NK-92 (cell line): ENCODE data around the gene MPO.

Source experiments
- DNase-seq: peaks from one replicate; lab custom pipeline; 2025; ENCODE audit not compliant: unreplicated experiment; lab: John Stamatoyannopoulos, UW

The MPO gene, protein sequence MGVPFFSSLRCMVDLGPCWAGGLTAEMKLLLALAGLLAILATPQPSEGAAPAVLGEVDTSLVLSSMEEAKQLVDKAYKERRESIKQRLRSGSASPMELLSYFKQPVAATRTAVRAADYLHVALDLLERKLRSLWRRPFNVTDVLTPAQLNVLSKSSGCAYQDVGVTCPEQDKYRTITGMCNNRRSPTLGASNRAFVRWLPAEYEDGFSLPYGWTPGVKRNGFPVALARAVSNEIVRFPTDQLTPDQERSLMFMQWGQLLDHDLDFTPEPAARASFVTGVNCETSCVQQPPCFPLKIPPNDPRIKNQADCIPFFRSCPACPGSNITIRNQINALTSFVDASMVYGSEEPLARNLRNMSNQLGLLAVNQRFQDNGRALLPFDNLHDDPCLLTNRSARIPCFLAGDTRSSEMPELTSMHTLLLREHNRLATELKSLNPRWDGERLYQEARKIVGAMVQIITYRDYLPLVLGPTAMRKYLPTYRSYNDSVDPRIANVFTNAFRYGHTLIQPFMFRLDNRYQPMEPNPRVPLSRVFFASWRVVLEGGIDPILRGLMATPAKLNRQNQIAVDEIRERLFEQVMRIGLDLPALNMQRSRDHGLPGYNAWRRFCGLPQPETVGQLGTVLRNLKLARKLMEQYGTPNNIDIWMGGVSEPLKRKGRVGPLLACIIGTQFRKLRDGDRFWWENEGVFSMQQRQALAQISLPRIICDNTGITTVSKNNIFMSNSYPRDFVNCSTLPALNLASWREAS

GRCh38 chr17:58280480-58281217 lies at the start of gene MPO:
MPO (minus strand) TSS chr17:58280935; CDS start chr17:58280758, 177 bp downstream.
- no peak for DNase-seq

DNA sequence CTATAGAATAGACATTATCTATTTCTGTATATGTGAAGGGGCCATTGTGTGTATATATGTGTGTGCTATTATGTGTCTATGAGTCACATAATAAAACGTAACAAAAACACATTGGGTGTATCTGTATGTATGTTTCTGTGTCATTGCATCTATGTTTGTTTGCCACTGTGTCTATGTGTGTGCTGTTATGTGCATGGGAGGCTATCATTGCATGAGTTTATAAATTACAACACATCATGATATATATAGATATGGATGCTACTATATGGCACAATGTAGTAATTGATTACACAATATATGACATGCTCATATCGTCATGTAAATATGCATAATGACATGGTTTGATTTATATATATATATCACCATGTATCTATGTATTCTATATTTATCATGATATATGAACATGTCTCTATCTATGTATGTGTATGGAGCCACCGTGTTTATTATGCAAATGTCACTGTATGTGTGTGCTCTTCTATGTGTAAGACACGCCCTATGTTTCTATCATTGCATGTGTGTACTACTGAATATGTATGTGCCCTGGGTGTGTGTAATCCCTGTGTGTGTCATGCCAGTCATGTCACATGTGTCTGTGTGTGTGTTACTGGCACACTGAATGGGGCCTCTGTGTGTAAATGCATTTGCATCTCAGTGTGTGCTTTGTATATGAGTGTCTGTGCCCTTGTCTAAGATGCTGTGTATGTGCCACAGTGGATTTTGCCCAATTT lies 49.2 kb upstream of the MPO start:
- no peak for DNase-seq

GRCh38 chr17:58329035-58329809 lies 48.5 kb upstream of the MPO start:
- no peak for DNase-seq

GRCh38 chr17:58328195-58329034 lies 47.7 kb upstream of the MPO start, which contains the start of gene TSPOAP1:
TSPOAP1 (minus strand) TSS chr17:58328795; CDS start chr17:58327920, 875 bp downstream.
- DNase-seq = no peak

- DNase-seq = no peak
Measured at GRCh38 chr17:58327363-58328194, 46.8 kb upstream of the MPO start.

GRCh38 chr17:58326609-58327362 lies 46.1 kb upstream of the MPO start:
- DNase-seq = no peak

DNA sequence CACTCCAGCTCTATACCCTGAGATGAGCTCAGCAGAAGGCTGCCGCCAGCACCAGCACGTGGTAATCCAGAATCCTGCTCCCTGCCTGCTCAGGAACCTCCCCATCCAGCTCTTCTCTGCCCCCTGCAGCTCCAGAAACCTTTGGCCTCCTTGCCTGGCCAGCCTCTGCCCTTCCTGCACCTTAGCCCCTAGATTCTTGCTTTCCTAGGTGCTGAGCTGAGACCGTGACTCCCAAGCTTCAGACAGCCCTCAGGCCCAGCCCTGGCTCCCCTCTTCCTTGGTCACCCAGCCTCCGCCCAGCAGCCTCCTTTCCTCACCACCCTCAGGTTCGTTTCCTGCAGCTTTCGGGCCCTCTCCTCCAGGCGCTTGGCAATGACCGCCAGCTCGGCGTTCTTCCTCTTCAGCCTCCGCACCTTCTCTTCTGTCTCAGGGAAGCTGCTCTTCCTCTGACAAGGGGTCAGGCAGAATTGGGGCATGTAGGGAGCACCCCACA lies 45.3 kb upstream of the MPO start:
- DNase-seq = no peak

DNA sequence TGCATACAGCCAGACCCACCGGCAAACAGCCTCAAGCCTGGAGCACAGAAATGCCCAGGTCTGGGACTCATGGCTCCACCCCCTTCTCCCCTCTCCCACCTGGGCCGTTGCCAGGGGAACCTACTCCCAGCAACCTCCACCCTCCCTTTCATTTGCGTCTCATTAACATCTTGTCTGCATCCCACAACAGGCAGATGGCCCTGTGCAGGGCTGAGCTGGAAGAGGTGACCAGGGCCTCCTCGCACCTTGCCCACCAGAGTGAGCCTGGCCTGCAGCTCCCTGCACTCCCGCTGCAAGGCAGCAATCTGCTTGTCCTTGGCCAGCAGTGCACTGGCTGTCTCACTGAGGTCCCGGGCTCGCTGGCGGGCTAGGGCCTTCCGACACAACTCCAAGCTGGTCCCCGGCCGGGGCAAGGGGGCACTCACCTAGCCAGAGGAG lies 44.6 kb upstream of the MPO start:
- no peak for DNase-seq

GRCh38 chr17:58324409-58325288 lies 43.9 kb upstream of the MPO start:
- no peak for DNase-seq

GRCh38 chr17:58324056-58324408 lies 43.3 kb upstream of the MPO start:
- DNase-seq = no peak

GRCh38 chr17:58323366-58324055 lies 42.8 kb upstream of the MPO start:
- DNase-seq = no peak

- DNase-seq = no peak
Measured at GRCh38 chr17:58322581-58323185, 41.9 kb upstream of the MPO start.

DNA sequence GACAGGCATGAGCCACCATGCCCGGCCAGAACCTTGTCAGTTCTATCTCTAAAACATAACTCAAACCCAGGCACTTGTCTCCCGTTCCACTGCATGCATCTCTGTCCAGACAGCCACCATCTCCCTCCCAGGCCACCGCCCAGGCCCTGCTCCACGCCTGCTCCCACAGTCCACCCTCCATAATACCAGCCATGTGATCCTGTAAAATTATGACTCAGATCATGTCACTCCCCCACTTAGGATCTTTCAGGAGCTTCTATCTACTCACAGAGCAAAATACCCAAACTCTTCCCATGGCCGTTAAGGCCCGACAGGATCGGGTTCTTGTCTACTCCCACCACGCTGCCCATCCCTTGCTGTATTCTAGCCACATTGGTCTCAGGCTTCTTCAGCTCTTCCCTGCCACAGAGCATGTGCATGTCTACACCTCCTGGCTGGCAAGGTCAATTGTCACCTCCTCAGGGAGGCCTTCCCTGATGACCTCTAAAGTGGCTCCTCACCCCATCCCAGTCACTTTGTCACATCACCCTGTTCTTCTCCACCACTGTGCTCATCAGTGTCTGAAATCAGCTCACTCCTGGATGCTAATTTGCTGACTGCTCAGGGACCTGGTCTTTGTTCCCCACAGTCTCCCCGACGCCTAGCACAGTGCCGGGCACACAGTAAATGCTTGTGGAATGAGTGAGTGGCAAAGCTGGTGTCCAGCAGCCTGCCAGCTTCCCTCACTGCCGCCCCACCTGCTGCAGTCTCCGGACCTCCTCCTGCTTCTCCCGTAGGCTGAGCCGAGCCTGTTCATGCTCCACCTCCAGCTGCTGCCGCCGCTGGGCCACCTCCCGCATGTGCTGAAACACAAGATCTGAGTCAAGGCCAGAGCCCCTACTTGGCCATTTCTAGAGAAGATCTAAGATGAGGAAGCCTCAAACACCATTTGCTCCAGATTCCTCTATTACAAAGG lies 41.1 kb upstream of the MPO start:
- no peak for DNase-seq

DNA sequence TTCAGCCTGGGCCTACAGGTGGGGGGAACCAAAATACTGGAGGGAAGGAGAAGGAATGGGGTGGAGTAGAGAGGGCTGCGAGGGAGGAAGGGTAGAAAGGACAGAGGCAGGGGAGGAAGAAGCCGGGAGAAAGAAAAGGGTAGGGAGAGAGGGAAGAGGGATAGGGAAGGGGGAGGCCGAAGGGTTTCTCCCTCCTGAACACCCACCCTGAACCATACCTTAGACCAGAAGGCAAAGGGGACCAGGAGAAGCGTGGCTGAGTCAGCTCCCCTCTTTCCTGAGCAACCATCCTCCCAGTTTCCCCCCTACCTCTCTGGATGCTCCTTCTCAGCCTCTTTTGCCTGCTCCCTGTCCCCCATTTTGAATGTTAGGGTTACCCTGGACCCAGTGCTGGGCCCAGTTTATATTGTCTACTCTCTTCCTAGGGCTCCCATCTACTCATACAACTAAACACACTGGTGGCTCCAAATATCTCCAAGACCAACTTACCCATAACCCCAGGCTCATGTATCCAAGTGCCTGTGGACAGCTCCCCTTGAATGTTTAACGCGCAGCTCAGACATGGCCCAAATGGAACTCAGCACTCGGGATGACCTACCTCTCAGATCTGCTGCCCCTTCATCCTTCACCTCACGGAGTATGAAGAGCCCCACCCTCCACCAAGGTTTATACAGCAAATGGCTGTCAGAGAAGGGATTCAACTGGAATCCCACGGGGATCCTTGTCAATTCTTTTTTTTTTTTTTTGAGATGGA lies 40.0 kb upstream of the MPO start:
- no peak for DNase-seq
